Mesenchymal stem cell (in vitro differentiated cells and primary cell): Measurements from ENCODE around the gene SEMA4A.
A peak's percentile ranks its signal among the peaks of the same experiment; 100 is the strongest.

Source experiments
- DNase-seq: peaks from one replicate; pipeline ENCODE4 v3.0.0-alpha.2; 2013
- H2AFZ ChIP-seq: one replicate; pipeline ENCODE4 v1.6.1; 2013; ENCODE audit warnings: low read depth, mild to moderate bottlenecking, control low read depth, inconsistent platforms, low read length, moderate library complexity
- H2AK5ac ChIP-seq: 2 replicates; pipeline ENCODE4 v1.6.1; 2013; ENCODE audit warnings: low read length, moderate library complexity, mild to moderate bottlenecking, inconsistent platforms; ENCODE audit not compliant: severe bottlenecking
- H2BK120ac ChIP-seq: one replicate; pipeline ENCODE4 v1.6.1; 2013; ENCODE audit warnings: low read depth, mild to moderate bottlenecking, inconsistent platforms, low read length, moderate library complexity
- H2BK12ac ChIP-seq, 2 experiments: one replicate each; pipeline ENCODE4 v1.6.1; 2013; ENCODE audit warnings: inconsistent platforms in 2 of 2, low read length in 2 of 2, mild to moderate bottlenecking in 2 of 2, moderate library complexity in 2 of 2, control low read depth in 1 of 2
- H2BK15ac ChIP-seq: one replicate; pipeline ENCODE4 v1.6.1; 2013; ENCODE audit warnings: mild to moderate bottlenecking, low read depth, inconsistent platforms; ENCODE audit not compliant: poor library complexity, severe bottlenecking
- H2BK5ac ChIP-seq: 2 replicates; pipeline ENCODE4 v1.6.1; 2013; ENCODE audit warnings: low read depth, mild to moderate bottlenecking, low read length, control low read depth, inconsistent platforms; ENCODE audit not compliant: poor library complexity, severe bottlenecking
- H3K14ac ChIP-seq, 2 experiments: one replicate each; pipeline ENCODE4 v1.6.1; 2013; ENCODE audit warnings: inconsistent platforms in 2 of 2, low read length in 2 of 2, control low read depth in 1 of 2, mild to moderate bottlenecking in 1 of 2, moderate library complexity in 1 of 2
- H3K18ac ChIP-seq, 2 experiments: one replicate each; pipeline ENCODE4 v1.6.1; 2013; ENCODE audit warnings: inconsistent platforms in 2 of 2, low read length in 2 of 2, control low read depth in 1 of 2, low read depth in 1 of 2, mild to moderate bottlenecking in 1 of 2
- H3K23ac ChIP-seq, 2 experiments: one replicate each; pipeline ENCODE4 v1.6.1; 2013; ENCODE audit warnings: inconsistent platforms in 2 of 2, low read length in 2 of 2, mild to moderate bottlenecking in 2 of 2, moderate library complexity in 2 of 2, control low read depth in 1 of 2
- H3K27ac ChIP-seq: 2 replicates; pipeline ENCODE4 v1.5.1; 2013; ENCODE audit warnings: mild to moderate bottlenecking, moderate library complexity, low read length, control low read depth, inconsistent platforms; ENCODE audit not compliant: poor library complexity, severe bottlenecking
- H3K27me3 ChIP-seq, 2 experiments: 2 replicates each; pipeline versions ENCODE4 v1.6.1 to v1.7.0; 2013; ENCODE audit warnings: low read length in 2 of 2, mild to moderate bottlenecking in 2 of 2, moderate library complexity in 2 of 2, control low read depth in 1 of 2, inconsistent platforms in 1 of 2; ENCODE audit not compliant: control insufficient read depth in 1 of 2, insufficient read depth in 1 of 2
- H3K36me3 ChIP-seq, 2 experiments: 2 replicates each; pipeline versions ENCODE4 v1.6.1 to v1.7.0; 2013; ENCODE audit warnings: low read length in 2 of 2, control low read depth in 1 of 2, inconsistent platforms in 1 of 2, low read depth in 1 of 2, mild to moderate bottlenecking in 1 of 2; ENCODE audit not compliant: insufficient read depth in 2 of 2, control insufficient read depth in 1 of 2
- H3K4ac ChIP-seq, 2 experiments: one replicate each; pipeline ENCODE4 v1.6.1; 2013; ENCODE audit warnings: inconsistent platforms in 2 of 2, low read length in 2 of 2, mild to moderate bottlenecking in 2 of 2, moderate library complexity in 2 of 2, control low read depth in 1 of 2, low read depth in 1 of 2
- H3K4me1 ChIP-seq: 2 replicates; pipeline ENCODE4 v1.6.1; 2013; ENCODE audit warnings: low read depth, low read length, control low read depth; ENCODE audit not compliant: control insufficient read depth, insufficient read depth
- H3K4me2 ChIP-seq: 2 replicates; pipeline ENCODE4 v1.6.1; 2013; ENCODE audit warnings: low read length, mild to moderate bottlenecking, inconsistent platforms; ENCODE audit not compliant: poor library complexity, severe bottlenecking
- H3K4me3 ChIP-seq, 2 experiments: 2 replicates each; pipeline versions ENCODE4 v1.5.1 to v1.7.0; 2013; ENCODE audit warnings: low read length in 2 of 2, mild to moderate bottlenecking in 2 of 2, control low read depth in 1 of 2, low read depth in 1 of 2; ENCODE audit not compliant: insufficient read depth in 1 of 2
- H3K79me1 ChIP-seq: replicated peaks from 2 replicates; pipeline ENCODE4 v1.6.1; 2013; ENCODE audit warnings: mild to moderate bottlenecking, control low read depth, low read length, inconsistent platforms; ENCODE audit not compliant: poor library complexity, severe bottlenecking
- H3K9ac ChIP-seq: 2 replicates; pipeline ENCODE4 v1.7.0; 2013; ENCODE audit warnings: mild to moderate bottlenecking, low read length, moderate library complexity
- H3K9me3 ChIP-seq: 2 replicates; pipeline ENCODE4 v1.7.0; 2013; ENCODE audit warnings: mild to moderate bottlenecking, low read length; ENCODE audit not compliant: control insufficient read depth
- H4K8ac ChIP-seq: one replicate; pipeline ENCODE4 v1.6.1; 2013; ENCODE audit warnings: inconsistent platforms, mild to moderate bottlenecking, low read length, moderate library complexity
- H4K91ac ChIP-seq: one replicate; pipeline ENCODE4 v1.6.1; 2013; ENCODE audit warnings: mild to moderate bottlenecking, low read length, inconsistent platforms
- WGBS: methylation state at CpG from one replicate; pipeline ENCODE4 v1.1.7; 2013; ENCODE audit warnings: mixed read lengths; 5-methylcytosine and 5-hydroxymethylcytosine counted together

SEMA4A gene

DNA sequence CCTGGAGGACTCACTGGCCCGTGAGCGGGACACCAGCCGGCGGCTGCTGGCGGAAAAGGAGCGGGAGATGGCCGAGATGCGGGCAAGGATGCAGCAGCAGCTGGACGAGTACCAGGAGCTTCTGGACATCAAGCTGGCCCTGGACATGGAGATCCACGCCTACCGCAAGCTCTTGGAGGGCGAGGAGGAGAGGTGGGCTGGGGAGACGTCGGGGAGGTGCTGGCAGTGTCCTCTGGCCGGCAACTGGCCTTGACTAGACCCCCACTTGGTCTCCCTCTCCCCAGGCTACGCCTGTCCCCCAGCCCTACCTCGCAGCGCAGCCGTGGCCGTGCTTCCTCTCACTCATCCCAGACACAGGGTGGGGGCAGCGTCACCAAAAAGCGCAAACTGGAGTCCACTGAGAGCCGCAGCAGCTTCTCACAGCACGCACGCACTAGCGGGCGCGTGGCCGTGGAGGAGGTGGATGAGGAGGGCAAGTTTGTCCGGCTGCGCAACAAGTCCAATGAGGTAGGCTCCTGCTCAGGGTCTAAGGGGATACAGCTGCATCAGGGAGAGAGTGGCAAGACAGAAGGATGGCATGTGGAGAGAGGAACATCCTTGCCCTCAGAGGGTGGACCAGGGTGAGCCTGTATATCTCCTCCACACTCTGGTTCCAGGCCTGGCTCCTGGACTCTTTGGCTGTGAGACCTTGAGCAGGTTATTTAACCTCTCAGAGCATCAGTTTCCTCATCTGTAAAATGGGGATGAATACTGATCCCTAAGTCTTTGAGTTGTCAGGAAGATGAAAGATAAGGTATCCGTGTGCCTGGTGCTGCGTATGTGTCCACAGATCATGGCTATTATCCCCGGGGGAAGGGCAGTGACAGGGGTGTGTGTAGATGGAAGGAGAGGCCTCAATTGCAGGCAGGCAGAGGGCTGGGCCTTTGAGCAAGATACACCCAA lies 17.2 kb upstream of the SEMA4A start:
- Histone ChIP-seq H3K23ac (no peak overlapping the region), H4K91ac (no peak overlapping the region), H3K9me3 (no peaks in the 10 kb centered on the region), H3K79me1 (peaks cover 22% of the 10 kb centered on the region), H2BK5ac (no peak overlapping the region), H4K8ac (peak overlapping the region; percentile 29), H3K27me3 (no peaks in the 10 kb centered on the region), H3K4ac (no peak overlapping the region), H2BK12ac (no peak overlapping the region), H3K18ac (no peak overlapping the region), H2BK120ac (no peak overlapping the region), H3K4me2 (no peak overlapping the region), H3K14ac (no peak overlapping the region), H3K27ac (no peak overlapping the region), H3K9ac (peak overlapping the region; percentile 65), H2AK5ac (no peak overlapping the region), H2AFZ (no peak overlapping the region), H3K4me1 (no peaks in the 10 kb centered on the region), H3K36me3 (peaks cover 90 to 99% of the 10 kb centered on the region in 2 experiments), H2BK15ac (no peak overlapping the region), H3K4me3 (no peak overlapping the region)
- WGBS, result 95% methylated on average over 32 of the region's 34 CpGs
- no peak for DNase-seq

DNA sequence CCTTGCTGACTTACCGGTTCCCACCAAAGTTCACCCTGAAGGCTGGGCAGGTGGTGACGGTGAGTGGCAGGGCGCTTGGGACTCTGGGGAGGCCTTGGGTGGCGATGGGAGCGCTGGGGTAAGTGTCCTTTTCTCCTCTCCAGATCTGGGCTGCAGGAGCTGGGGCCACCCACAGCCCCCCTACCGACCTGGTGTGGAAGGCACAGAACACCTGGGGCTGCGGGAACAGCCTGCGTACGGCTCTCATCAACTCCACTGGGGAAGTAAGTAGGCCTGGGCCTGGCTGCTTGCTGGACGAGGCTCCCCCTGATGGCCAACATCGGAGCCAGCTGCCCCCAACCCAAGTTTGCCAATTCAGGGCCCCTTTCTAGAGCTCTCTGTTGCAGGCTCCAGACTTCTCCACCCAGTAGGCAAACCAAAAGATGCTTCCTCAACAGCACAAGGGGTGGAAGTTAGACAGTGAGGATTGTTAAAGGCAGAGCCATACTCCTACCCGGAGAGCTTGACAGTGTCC lies 16.4 kb upstream of the SEMA4A start:
- no peak overlapping the region for H4K8ac ChIP-seq
- H3K4me1 ChIP-seq, result no peaks in the 10 kb centered on the region
- no peak for DNase-seq
- no peak overlapping the region for H3K14ac ChIP-seq
- H2BK120ac ChIP-seq, result no peak overlapping the region
- no peak overlapping the region for H2BK15ac ChIP-seq
- no peak overlapping the region for H2AFZ ChIP-seq
- no peaks in the 10 kb centered on the region for H3K27me3 ChIP-seq
- no peak overlapping the region for H4K91ac ChIP-seq
- peak overlapping the region; percentile 24 for H3K9ac ChIP-seq
- H3K36me3 ChIP-seq, result peaks cover 91 to 97% of the 10 kb centered on the region in 2 experiments
- no peak overlapping the region for H3K27ac ChIP-seq
- no peaks in the 10 kb centered on the region for H3K9me3 ChIP-seq
- H3K79me1 ChIP-seq, result peaks cover 22% of the 10 kb centered on the region
- 93% methylated on average over 12 of the region's 12 CpGs for WGBS
- H3K18ac ChIP-seq, result no peak overlapping the region
- no peak overlapping the region for H3K4me2 ChIP-seq
- H2BK12ac ChIP-seq, result no peak overlapping the region
- H2AK5ac ChIP-seq, result no peak overlapping the region
- H3K4me3 ChIP-seq, result no peak overlapping the region
- no peak overlapping the region for H3K4ac ChIP-seq
- H2BK5ac ChIP-seq, result no peak overlapping the region
- no peak overlapping the region for H3K23ac ChIP-seq

DNA sequence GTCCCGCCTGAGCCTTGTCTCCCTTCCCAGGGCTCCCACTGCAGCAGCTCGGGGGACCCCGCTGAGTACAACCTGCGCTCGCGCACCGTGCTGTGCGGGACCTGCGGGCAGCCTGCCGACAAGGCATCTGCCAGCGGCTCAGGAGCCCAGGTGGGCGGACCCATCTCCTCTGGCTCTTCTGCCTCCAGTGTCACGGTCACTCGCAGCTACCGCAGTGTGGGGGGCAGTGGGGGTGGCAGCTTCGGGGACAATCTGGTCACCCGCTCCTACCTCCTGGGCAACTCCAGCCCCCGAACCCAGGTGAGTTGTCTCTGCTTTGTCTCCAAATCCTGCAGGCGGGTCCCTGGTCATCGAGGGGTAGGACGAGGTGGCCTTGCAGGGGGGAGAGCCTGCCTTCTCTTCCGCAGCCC lies 14.9 kb upstream of the SEMA4A start:
- no peaks in the 10 kb centered on the region for H3K27me3 ChIP-seq
- H3K4me1 ChIP-seq, result no peaks in the 10 kb centered on the region
- H2BK15ac ChIP-seq, result no peak overlapping the region
- no peak overlapping the region for H2AK5ac ChIP-seq
- H3K18ac ChIP-seq, result no peak overlapping the region
- H3K4me2 ChIP-seq, result no peak overlapping the region
- no peak for DNase-seq
- no peak overlapping the region for H2BK5ac ChIP-seq
- no peak overlapping the region for H3K4me3 ChIP-seq
- no peak overlapping the region for H4K8ac ChIP-seq
- H3K14ac ChIP-seq, result no peak overlapping the region
- H3K23ac ChIP-seq, result no peak overlapping the region
- WGBS, result 96% methylated on average over 21 of the region's 22 CpGs
- H2BK12ac ChIP-seq, result no peak overlapping the region
- H3K9ac ChIP-seq, result peak overlapping the region; percentile 46
- H3K79me1 ChIP-seq, result peaks cover 22% of the 10 kb centered on the region
- no peak overlapping the region for H2AFZ ChIP-seq
- no peak overlapping the region for H3K4ac ChIP-seq
- no peak overlapping the region for H4K91ac ChIP-seq
- no peaks in the 10 kb centered on the region for H3K9me3 ChIP-seq
- H2BK120ac ChIP-seq, result no peak overlapping the region
- no peak overlapping the region for H3K27ac ChIP-seq
- peaks cover 82 to 84% of the 10 kb centered on the region in 2 experiments for H3K36me3 ChIP-seq

DNA sequence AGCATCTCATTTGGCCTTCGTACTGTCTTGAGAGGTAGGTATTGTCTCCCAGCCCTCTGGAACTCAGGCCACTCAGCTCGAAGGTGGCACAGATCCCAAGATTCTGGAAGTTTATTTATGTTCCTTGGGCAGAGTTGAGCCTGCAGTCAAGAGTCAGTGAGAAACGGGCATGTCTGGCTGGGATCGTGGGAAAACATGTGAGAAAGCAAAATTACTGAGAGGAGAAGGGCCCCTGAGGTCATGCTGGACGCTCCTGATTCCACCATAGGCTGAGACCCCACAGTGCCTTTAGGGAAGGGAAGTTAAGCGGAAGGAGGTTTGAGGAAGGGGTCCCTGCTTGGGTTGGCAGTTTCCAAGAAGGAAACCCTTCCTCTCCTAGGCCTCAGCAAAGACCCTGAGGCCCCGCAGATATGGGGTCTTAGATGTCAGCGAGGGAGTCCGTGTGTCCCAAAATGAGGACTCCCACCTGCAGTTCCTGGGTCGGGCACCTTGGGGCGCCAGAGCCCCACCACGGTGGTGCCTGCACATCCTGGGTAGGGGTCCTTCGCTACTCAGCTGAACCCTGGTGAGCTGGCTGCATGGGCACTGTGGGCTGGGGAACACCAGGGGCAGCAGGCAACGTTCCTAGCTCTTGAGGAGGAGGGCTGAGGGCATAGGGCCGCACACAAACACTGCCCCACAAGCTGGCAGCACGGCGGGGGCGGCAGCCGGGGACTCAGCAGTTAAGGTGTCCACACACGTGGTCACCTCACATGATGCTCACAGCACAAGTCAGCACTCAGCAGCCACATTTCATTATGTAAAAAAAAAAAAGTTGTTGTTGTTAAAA lies 12.3 kb upstream of the SEMA4A start:
- peak; percentile 76 for DNase-seq
- 57% methylated on average over 15 of the region's 20 CpGs for WGBS
- H2AFZ ChIP-seq, result no peak overlapping the region
- H2BK12ac ChIP-seq, result no peak overlapping the region
- H4K8ac ChIP-seq, result no peak overlapping the region
- H3K79me1 ChIP-seq, result peaks cover 10% of the 10 kb centered on the region
- H3K18ac ChIP-seq, result no peak overlapping the region
- no peak overlapping the region for H3K4me3 ChIP-seq
- no peak overlapping the region for H2BK15ac ChIP-seq
- H2AK5ac ChIP-seq, result no peak overlapping the region
- no peak overlapping the region for H3K4me2 ChIP-seq
- no peak overlapping the region for H2BK5ac ChIP-seq
- no peak overlapping the region for H3K4ac ChIP-seq
- H3K27ac ChIP-seq, result no peak overlapping the region
- H2BK120ac ChIP-seq, result no peak overlapping the region
- H3K36me3 ChIP-seq, result peaks cover 56 to 57% of the 10 kb centered on the region in 2 experiments
- no peaks in the 10 kb centered on the region for H3K9me3 ChIP-seq
- no peak overlapping the region for H3K23ac ChIP-seq
- H4K91ac ChIP-seq, result no peak overlapping the region
- no peaks in the 10 kb centered on the region for H3K4me1 ChIP-seq
- H3K27me3 ChIP-seq, result no peaks in the 10 kb centered on the region
- peak overlapping the region; percentile 78 for H3K9ac ChIP-seq
- H3K14ac ChIP-seq, result no peak overlapping the region
